Mammary epithelial cell (primary cell): Measurements from ENCODE around the gene MSX2.

Source experiments
- CTCF ChIP-seq, 2 donors: IDR thresholded peaks in 1 of 2; conservative IDR thresholded peaks in 1 of 2; 2 replicates each; pipeline ENCODE4 v1.5.1; 2011 to 2012; ENCODE audit warnings: inconsistent platforms in 2 of 2, low read length in 2 of 2, mild to moderate bottlenecking in 2 of 2, control low read depth in 1 of 2, low read depth in 1 of 2; ENCODE audit not compliant: insufficient read depth in 1 of 2; ENCODE audit errors: extremely low read depth in 1 of 2
- EZH2 ChIP-seq: IDR thresholded peaks from 2 replicates; pipeline ENCODE4 v1.6.1; 2012; ENCODE audit warnings: low read length, inconsistent platforms, borderline replicate concordance

- TF ChIP-seq CTCF (conservative IDR thresholded peaks at IDR 0.05 in 1 of 2, IDR thresholded peaks at IDR 0.05 in 1 of 2; ENCODE audit: extremely low read depth in 1 of 2, insufficient read depth in 1 of 2, low read depth in 1 of 2, low read length in 2 of 2) = no peak
- no peak for TF ChIP-seq EZH2
Measured at GRCh38 chr5:174718880-174719610, 5.3 kb upstream of the MSX2 start.
